ENCODE results near the gene CA4. TPM values are rescaled to one million over a fixed set of nuclear protein-coding genes. Genes with fewer than 3 reads are reported as not detected.
A peak's percentile ranks its signal among the peaks of the same experiment; 100 is the strongest.

The CA4 gene
- total and polyA plus RNA-seq, 9 of the 15 experiments (the other 6 are each of a cell fraction or from before 2014, with no cell fraction given), result 0.13 TPM; not detected in 7

DNA sequence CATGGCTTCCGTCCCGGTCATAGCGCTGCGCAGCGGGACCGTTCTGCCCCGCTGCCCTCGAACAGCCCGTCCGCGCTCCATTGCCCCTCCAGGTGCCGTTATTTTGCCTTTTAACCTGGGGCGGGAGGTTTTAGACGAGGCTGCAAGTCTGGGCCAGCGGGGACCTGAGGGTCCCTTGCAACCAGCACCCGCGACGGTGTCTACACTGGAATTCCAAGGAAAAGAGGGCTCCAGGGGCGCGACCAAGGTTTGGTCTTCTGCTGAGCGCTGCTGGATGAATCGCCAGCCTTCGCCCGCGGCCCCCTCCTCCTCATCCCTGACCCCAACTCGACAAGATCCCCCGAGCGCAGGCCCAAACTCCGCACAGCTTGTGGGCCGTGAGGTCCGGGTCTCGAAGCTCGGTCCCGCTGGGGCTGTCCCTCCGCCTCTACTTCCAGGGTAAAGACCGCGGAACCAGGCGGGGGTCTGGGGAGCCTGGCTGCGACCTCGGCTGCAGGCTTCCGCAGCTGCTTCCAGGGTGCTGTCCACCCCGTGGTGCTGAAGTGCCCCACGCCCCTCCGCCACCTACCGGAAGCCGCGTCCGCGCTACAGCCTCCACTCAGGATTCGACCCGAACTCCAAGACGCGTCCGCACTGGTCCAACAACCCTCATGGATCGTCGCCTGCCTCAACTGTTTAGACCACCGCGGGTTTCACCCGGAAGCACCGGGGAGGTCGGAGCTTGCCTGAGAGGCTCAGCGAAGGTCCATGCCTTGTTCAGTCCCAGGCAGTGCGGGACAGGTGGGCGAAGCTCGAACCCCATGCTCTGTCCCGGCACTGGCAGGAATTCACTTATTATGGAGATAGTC lies 10.1 kb upstream of the CA4 start (continued):
- TF ChIP-seq CBX8 (IDR thresholded peaks at IDR 0.05; ENCODE audit: borderline replicate concordance, extremely low read depth, low read depth, low read length, poor library complexity, severe bottlenecking) (no peak), ESRRB (CRISPR knock-in tag; IDR thresholded peaks at IDR 0.05; ENCODE audit: borderline replicate concordance) (no peak), ZNF57 (CRISPR knock-in tag; IDR thresholded peaks at IDR 0.05) (no peak), ZNF134 (CRISPR knock-in tag; conservative IDR thresholded peaks at IDR 0.05) (0 out of 2 replicates have a peak, but pooled peaks have one; percentile 16), RBBP5 (IDR thresholded peaks at IDR 0.05; ENCODE audit: borderline replicate concordance, insufficient read depth, low read length, poor library complexity, severe bottlenecking) (peak; percentile 42), CBX2 (IDR thresholded peaks at IDR 0.05; ENCODE audit: insufficient read depth, low read length, poor library complexity, severe bottlenecking) (no peak), POLR2H (tag; IDR thresholded peaks at IDR 0.05; ENCODE audit: low read depth) (no peak), ZFX (CRISPR knock-in tag; IDR thresholded peaks at IDR 0.05) (no peak; the same call in 1 of the 2 replicates), TGIF2 (CRISPR knock-in tag; IDR thresholded peaks at IDR 0.05) (peak; percentile 97), JUN (IDR thresholded peaks at IDR 0.05; ENCODE audit: borderline replicate concordance, low read depth, low read length) (no peak), JUN (CRISPR knock-in tag; IDR thresholded peaks at IDR 0.05; ENCODE audit: borderline replicate concordance) (no peak), GABPA (tag; conservative IDR thresholded peaks at IDR 0.05; ENCODE audit: low read depth) (peak; percentile 44)
- TF ChIP-seq, protein P1, sequence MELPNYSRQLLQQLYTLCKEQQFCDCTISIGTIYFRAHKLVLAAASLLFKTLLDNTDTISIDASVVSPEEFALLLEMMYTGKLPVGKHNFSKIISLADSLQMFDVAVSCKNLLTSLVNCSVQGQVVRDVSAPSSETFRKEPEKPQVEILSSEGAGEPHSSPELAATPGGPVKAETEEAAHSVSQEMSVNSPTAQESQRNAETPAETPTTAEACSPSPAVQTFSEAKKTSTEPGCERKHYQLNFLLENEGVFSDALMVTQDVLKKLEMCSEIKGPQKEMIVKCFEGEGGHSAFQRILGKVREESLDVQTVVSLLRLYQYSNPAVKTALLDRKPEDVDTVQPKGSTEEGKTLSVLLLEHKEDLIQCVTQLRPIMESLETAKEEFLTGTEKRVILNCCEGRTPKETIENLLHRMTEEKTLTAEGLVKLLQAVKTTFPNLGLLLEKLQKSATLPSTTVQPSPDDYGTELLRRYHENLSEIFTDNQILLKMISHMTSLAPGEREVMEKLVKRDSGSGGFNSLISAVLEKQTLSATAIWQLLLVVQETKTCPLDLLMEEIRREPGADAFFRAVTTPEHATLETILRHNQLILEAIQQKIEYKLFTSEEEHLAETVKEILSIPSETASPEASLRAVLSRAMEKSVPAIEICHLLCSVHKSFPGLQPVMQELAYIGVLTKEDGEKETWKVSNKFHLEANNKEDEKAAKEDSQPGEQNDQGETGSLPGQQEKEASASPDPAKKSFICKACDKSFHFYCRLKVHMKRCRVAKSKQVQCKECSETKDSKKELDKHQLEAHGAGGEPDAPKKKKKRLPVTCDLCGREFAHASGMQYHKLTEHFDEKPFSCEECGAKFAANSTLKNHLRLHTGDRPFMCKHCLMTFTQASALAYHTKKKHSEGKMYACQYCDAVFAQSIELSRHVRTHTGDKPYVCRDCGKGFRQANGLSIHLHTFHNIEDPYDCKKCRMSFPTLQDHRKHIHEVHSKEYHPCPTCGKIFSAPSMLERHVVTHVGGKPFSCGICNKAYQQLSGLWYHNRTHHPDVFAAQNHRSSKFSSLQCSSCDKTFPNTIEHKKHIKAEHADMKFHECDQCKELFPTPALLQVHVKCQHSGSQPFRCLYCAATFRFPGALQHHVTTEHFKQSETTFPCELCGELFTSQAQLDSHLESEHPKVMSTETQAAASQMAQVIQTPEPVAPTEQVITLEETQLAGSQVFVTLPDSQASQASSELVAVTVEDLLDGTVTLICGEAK (IDR thresholded peaks at IDR 0.05), result peak; percentile 67
- TF ChIP-seq, protein P1 (CRISPR knock-in tag; IDR thresholded peaks at IDR 0.05), result peak; percentile 57; the same call in 1 of the 2 replicates
- TF ChIP-seq, protein P2, sequence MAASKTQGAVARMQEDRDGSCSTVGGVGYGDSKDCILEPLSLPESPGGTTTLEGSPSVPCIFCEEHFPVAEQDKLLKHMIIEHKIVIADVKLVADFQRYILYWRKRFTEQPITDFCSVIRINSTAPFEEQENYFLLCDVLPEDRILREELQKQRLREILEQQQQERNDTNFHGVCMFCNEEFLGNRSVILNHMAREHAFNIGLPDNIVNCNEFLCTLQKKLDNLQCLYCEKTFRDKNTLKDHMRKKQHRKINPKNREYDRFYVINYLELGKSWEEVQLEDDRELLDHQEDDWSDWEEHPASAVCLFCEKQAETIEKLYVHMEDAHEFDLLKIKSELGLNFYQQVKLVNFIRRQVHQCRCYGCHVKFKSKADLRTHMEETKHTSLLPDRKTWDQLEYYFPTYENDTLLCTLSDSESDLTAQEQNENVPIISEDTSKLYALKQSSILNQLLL (CRISPR knock-in tag; IDR thresholded peaks at IDR 0.05; ENCODE audit: borderline replicate concordance), result no peak
